ENCODE results near the gene ZNF789.
"Not testable (repeated sequence)": the region's sequence is repeated elsewhere in the genome, so short reads cannot be mapped to it uniquely, and the experiment has no call there.

Gene ZNF789

DNA sequence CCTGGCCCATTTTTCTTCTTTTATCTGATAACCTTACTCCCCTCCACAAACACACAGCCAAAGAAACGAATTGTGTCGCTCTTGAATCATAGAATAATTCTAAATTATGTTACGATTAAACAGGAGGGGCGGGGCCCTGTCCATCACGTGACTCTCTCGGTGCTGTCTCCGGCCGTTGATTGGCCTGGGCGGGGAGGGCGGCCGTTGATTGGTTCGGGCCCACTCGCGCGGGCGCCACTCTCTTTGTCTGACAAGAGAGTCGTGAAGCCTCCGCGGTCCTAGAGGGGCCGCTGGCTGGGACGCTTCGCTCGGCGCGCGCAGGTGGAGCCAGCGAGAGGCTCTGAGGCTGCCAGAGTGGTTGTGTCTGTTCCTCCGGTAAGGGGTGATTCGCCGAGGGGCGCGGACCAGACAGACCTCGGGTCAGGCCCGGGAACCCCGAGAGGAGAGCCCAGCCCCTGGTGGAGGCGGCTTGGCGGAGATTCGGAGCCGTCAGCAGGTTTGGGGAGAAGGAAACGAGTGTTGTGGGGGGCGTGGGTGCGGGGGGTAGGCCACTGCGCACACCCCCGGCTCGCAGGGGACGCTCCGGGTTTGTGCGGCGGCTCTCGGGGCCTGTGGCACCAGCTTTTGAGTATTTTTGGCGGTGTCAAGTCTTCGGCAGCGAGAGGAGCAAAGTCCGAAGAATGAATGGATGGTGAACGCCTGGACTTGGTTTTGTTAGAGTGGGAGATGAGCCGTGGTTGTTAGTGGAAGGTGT is at the start of gene ZNF789:
TSS of gene ZNF789 (plus strand) at position 330 of the 754 bp plus-strand sequence. CDS start 3,567 bp downstream, outside the sequence.
- peak; percentile 98 for DNase-seq

GRCh38 chr7:99424932-99425730 is 47.6 kb upstream of the ZNF789 start:
- no peak for DNase-seq

GRCh38 chr7:99428972-99429566 is 43.6 kb upstream of the ZNF789 start:
- DNase-seq, result no peak

GRCh38 chr7:99429756-99430155 is 42.9 kb upstream of the ZNF789 start:
- no peak for DNase-seq

- not testable (repeated sequence) for DNase-seq
Observed at GRCh38 chr7:99431756-99432540, 40.7 kb upstream of the ZNF789 start.

GRCh38 chr7:99433158-99433557 is 39.5 kb upstream of the ZNF789 start:
- DNase-seq, result no peak

- no peak for DNase-seq
Observed at GRCh38 chr7:99437946-99438572, 34.6 kb upstream of the ZNF789 start.

DNA sequence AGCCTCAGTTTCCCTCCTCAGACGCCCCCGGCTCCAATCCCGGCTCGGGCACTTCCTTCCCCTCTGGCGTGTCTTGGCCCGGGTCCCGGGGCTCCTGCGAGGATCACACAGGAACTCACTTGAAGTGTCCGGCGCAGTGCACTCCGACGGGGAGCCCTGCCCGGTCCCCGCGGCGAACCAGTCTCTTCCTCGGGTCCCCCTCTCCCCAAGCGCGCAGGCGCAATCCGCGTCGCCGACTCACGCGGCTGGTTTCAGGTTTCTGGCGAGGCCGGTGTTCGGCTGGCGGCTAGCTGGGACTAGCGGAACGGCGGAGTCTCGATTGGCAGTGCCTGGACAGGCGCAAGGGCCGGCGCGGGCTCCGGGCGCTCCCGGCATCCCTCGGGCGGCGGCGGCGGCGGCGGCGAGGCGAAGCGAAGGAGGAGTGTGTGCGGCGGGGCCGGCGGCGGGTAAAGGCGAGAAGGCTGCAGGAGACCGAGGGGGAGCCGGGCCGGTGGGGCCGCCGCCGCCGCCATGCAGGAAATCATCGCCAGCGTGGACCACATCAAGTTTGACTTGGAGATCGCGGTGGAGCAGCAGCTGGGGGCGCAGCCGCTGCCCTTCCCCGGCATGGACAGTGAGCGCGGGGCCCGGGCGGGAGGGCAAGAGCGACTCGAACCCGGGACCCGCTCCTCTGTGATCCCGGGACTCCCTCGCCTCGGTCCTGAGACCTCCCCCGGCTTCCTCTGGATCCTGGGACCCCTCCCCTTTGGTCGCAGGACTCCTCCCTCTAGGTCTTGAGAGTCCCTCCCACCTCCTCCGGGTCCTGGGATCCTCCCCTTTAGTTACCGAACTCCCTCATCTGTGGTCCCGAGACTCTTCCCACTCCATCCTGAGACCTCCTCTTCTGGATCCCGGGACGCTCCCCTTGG is 33.9 kb upstream of the ZNF789 start, which contains the start of the genes CPSF4 and PTCD1:
TSS of gene CPSF4 (plus strand) at position 371 of the 908 bp plus-strand sequence. CDS start at position 511, 140 bp downstream.
TSS of gene PTCD1 (minus strand) at position 226 of the 908 bp plus-strand sequence. CDS start 3,556 bp downstream, outside the sequence.
- DNase-seq, result peak; percentile 96

GRCh38 chr7:99440195-99440594 is 32.5 kb upstream of the ZNF789 start:
- no peak for DNase-seq

DNA sequence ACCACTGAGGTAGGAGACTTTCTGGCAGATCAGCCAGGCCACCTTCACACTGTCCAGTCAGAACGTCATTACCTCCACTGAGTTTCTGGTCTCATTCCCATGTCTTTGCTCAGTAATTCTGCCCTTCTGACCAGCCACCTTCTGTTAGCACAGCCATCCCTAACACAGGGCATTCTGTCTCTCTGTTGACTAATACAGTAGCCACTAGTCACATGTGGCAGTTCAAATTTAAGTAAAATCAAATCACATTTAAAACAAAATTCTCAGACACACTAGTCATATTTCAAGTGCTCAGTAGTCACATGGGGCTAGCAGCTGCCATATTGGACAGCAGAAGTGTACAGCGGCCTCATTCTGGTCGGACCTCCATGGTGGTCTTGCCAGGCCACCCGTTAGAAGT is 26.6 kb upstream of the ZNF789 start:
- no peak for DNase-seq

GRCh38 chr7:99447943-99448342 is 24.7 kb upstream of the ZNF789 start:
- no peak for DNase-seq

- DNase-seq, result no peak
Observed at GRCh38 chr7:99448855-99449254, 23.8 kb upstream of the ZNF789 start.

DNA sequence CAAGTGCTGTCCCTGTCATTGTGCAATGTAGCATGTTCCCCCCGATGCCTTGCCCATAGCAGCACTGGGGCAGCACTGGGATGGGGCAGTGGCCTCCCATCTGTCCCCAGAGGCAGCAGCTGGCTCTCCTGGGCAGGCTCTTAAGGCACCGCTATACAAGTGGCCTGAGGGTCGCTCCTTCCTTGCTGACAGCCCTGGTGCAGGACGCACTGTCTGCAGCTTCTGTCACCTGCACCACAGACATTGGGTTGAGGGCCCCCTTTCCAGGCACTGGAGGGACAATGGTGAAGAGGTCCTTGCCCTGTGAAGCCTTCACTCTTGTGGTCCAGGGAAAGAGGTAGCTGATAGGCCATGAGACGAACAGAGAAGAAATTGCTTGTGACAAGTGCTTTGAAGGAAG is 23.4 kb upstream of the ZNF789 start:
- no peak for DNase-seq

DNA sequence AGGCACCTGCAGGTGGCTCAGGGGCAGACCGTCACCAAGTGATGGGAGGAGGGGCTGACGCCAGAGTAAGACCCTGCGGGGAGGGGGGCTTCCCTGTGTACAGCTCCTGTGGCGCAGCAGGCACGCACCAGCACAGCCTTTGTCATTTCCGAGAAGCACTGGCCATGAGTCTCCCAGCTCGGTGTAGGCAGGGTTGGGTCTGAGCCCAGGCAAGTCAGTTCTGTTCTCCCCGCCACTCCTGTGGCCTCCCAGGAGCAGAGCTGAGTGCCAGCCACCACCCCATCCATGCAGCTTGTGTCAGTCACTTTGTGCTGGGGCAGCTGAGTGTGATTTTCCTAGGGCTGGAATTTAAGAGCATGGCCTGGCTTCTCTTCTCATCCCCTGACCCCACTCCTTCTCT is 20.8 kb upstream of the ZNF789 start:
- DNase-seq, result no peak

DNA sequence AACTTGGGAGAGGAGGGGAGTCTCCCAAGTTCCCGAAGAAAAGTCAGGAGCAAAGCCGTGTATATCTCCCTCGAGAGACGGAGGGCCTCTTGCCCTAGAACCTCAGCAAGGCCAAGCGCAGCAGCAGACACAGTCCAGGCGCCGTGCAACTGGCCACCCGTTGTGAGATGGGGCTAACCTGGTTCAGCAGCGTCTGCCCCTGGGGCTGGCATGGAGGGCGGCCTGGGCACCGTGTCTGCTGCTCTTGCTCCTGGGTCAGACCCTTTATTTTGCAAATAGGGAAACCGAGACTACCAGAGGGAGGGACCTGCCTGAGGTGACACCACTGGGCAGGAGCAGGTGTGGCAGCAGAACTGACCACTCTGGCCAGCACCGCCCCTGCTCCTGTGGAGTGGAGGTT is 20.1 kb upstream of the ZNF789 start:
- no peak for DNase-seq

DNA sequence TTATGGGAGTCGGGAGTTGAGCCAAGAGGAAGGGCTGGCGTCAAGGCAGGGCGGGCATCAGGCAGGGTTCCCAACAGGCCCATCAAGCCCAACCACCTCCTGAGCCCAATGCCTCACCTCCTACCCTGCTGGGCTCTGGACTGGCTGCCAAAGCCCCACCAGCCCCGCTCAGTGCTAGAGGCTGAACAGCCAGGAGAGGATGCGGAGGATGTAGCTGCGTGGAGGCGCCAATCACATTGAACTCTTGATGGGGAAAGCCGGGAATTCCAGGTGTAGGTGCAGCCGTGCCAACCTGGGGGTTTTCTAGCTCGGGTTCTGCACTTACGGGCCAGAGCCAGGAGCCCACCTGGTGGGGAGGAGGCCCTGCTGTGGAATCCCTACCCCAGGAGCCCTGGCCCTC is 19.6 kb upstream of the ZNF789 start:
- DNase-seq, result no peak

- no peak for DNase-seq
Observed at GRCh38 chr7:99455874-99456273, 16.8 kb upstream of the ZNF789 start.

DNA sequence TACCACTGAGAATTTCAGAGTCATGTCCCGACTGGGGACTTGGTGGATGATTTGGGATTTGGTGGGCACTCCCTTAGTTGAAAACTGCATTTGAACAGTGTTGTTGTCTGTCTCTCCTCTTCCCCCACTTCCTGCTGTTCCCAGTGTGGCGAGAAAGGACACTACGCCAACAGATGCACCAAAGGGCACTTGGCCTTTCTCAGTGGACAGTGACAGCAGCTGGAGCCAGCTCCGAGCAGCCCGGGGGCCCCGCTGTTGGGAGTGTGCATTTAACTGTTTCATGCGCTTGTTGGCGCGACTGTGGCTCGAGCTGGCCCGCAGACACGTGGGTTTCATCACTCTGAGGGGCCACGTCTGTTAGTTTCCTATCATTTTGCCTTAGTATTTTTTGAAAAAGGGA is 16.4 kb upstream of the ZNF789 start:
- DNase-seq, result no peak

DNA sequence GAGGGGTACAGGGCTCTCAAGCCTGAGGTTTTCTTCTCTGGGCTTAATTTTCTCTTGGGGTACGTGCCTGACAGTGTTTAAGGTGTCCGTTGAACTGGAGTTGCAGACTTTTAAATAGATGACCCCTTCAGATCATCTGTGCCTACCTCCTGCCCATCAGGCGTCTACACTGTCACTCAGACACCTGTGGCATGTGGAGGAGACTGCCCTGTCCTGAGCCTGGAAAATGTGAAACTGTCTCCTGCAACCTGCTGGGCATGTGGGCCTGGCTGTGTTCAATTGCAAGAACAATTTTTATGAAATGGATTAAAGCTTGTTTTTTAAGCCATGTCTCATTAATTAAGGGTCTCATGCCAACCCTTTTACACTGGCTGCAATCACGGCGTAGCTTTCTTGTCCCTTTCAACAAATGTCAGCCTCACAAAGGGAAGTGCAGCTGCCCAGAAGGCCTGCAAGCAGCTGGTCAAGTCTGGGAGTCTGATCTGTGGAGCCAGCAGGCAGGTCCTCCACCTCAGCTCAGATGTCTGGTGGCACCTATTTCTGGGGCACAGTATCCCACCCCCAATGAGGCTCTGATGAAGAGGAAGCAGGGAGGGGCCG is 15.5 kb upstream of the ZNF789 start:
- no peak for DNase-seq

- no peak for DNase-seq
Observed at GRCh38 chr7:99457650-99458493, 14.8 kb upstream of the ZNF789 start.

Data from activated CD8-positive, alpha-beta memory T cell treated with anti-CD3 and anti-CD28 coated beads for 24 hours (primary cell).